Epithelial cell of proximal tubule (primary cell): ENCODE measurements around the gene HPX. TPM values are rescaled to one million over a fixed set of nuclear protein-coding genes. Genes with fewer than 3 reads are reported as not detected.

Experiments used
- DNase-seq: peaks from one replicate; pipeline ENCODE4 v3.0.0-alpha.2; 2011; ENCODE audit warnings: low read depth
- H3K4me3 ChIP-seq: 2 replicates; pipeline ENCODE4 v1.5.1; 2011; ENCODE audit warnings: low read depth, mild to moderate bottlenecking, low read length
- CTCF ChIP-seq: conservative IDR thresholded peaks from 2 replicates; pipeline ENCODE4 v1.5.1; 2012; ENCODE audit warnings: low read depth, mild to moderate bottlenecking, low read length
- total RNA-seq: library from RNA; depleted of rRNA; stranded (reverse); fragments of >200 nt; gene quantifications from 2 replicates; pipeline ENCODE4 v1.2.3, GENCODE V29; 2015

The HPX gene
- total RNA-seq, 1 donor from 2014 or later: 0.06 TPM

- TF ChIP-seq CTCF: no peak
- DNase-seq: no peak
- H3K4me3 ChIP-seq: no peak overlapping the region
These were observed 2.8 kb downstream of the HPX start for GRCh38 chr11:6437993-6438392.

DNA sequence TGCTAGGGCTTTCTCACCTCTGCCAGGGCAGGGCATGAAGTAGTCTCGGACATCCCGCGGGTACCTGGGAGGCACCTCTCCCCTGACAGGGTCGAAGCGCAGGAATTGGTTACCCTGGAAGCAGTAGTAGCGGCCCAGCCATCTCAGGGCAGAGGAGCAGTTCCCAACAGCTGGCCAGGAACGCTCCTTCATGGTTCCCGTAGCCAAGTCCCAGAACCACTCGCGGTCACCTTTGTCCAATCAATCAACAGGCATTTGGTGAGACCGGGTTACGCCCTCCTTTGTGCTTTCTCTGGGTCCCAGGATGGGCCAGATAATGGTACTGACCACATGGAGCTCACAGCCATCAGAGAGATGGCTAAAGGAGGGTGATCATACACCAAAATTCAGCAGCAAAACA, 3.4 kb downstream of the HPX start:
- DNase-seq: no peak
- no peak for TF ChIP-seq CTCF
- no peak overlapping the region for H3K4me3 ChIP-seq

DNA sequence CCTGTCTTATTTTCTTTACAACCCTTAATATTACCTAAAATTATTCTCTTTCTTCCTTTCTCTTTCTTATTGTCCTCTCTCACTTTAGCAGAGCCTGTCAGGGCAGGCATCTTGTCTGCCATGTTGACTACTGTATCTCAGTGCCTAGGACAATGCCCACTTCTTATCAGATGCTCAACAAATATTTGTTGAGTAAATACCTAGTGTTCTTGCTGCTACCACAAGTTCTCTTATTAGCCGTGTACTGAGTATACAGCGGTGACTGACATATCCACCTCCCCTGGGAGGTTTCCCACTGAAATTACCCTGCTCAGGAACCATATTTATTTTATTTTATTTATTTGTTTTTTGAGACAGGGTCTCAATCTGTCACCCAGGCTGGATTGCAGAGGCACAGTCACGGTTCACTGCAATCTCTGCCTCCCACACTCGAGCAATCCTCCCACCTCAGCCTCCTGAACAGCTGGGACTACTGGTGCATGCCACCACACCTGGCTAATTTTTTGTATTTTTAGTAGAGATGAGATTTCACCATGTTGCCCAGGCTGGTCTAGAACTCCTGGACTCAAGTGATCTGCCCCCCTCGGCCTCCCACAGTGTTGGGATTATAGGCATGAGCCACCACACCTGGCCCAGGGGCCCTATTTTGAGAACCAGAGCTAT, 6.7 kb downstream of the HPX start:
- no peak for DNase-seq
- no peak for TF ChIP-seq CTCF
- no peak overlapping the region for H3K4me3 ChIP-seq

- H3K4me3 ChIP-seq: no peak overlapping the region
- DNase-seq: no peak
- no peak for TF ChIP-seq CTCF
These were observed 8.9 kb downstream of the HPX start for GRCh38 chr11:6431861-6432260.

DNA sequence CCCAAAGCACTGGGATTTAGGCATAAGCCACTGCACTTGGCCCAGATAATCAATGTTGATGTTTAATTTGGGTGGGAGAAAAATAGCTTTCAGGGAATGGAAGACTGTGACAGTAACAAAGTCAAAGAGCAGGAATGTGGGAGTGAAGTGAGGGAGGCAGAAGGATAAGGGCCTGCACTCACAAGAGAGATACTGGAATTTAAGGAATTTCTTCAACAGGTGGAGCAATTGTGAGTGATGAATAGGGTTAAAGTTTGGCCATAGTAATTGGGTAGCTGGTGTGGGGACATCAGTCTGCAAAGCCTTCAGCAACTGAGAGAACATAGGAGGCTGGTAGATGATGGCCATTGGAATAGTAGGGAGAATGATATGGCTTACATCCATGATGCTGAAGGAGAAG, 13.3 kb downstream of the HPX start:
- DNase-seq: no peak
- H3K4me3 ChIP-seq: no peak overlapping the region
- TF ChIP-seq CTCF: no peak

DNA sequence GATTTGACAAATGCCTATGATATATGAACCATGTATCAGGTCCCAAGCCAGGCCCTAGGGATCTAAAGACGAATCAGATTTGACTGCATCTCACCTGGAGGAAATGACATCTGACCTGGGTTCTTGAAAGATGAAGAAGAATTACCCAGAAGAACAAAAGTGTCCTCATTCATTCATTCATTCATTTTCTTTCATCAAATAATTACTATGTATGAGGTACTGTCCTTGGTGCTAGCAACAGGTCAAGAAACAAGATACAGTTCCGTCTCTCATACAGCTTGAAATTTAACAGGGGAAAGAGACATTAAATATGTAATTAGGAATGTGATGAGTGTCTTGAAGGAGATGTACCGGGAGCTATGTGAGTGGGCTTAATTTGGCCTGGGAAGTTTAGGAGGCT, 20.1 kb downstream of the HPX start:
- no peak for TF ChIP-seq CTCF
- DNase-seq: no peak

DNA sequence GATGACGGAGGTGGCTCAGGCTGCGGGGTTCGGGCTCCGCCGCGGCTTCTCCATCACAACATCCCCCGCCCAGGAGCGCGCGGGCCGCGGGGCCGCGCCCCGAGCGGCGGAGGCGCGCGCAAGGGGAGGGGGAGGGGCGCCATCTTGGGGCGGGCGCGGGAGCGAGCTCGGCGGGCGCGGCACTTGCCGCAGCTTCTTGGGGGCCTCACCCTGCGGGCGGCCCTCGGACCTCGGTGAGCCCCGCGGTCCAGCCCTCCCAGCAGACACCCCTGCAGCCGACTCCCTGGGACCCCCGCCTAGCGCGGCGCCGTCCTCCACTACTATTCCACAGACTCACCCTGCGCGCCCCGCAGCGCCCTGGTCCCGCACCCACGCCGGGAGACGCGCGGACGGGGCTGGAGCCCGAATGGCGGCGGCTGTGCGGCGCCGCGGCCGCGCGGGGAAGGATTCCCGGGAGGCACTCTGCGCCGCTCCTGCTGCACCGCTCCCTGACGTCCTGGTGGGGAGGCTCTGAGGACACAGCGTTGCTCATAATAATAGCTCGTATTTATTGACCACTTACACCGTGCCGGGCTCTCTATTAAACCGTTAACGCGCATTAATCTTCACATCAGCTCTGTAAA, 21.7 kb downstream of the HPX start, which contains the start of gene APBB1:
Gene APBB1, minus strand, starts transcription at position 86 of the 623 bp plus-strand sequence. CDS start 7,747 bp downstream, outside the sequence.
- DNase-seq: no peak
- TF ChIP-seq CTCF: no peak
- H3K4me3 ChIP-seq: peak within 1 kb of the TSS; percentile 79

More for the DNA sequence above, 20.1 kb downstream of the HPX start:
- no peak overlapping the region for H3K4me3 ChIP-seq
